ENCODE data around the gene TRAPPC14.

Gene TRAPPC14

GRCh38 chr7:100171840-100172239, 13.3 kb upstream of the TRAPPC14 start:
- no peak for DNase-seq

- DNase-seq: no peak
These were observed 12.7 kb upstream of the TRAPPC14 start for GRCh38 chr7:100171087-100171681.

GRCh38 chr7:100170101-100170897, 11.8 kb upstream of the TRAPPC14 start:
- no peak for DNase-seq

GRCh38 chr7:100169147-100169850, 10.8 kb upstream of the TRAPPC14 start:
- DNase-seq: no peak

GRCh38 chr7:100167912-100168323, 9.4 kb upstream of the TRAPPC14 start:
- no peak for DNase-seq

GRCh38 chr7:100166970-100167911, 8.7 kb upstream of the TRAPPC14 start:
- DNase-seq: no peak

- no peak for DNase-seq
These were observed 7.9 kb upstream of the TRAPPC14 start for GRCh38 chr7:100166317-100166940.

- no peak for DNase-seq
These were observed 5.3 kb upstream of the TRAPPC14 start for GRCh38 chr7:100163871-100164270.

GRCh38 chr7:100163006-100163531, 4.5 kb upstream of the TRAPPC14 start:
- peak; percentile 10 for DNase-seq

GRCh38 chr7:100160067-100160466, 1.5 kb upstream of the TRAPPC14 start:
- no peak for DNase-seq

GRCh38 chr7:100159099-100159623, 638 bp upstream of the TRAPPC14 start:
- DNase-seq: no peak

GRCh38 chr7:100157334-100158228, 942 bp downstream of the TRAPPC14 start:
- peak; percentile 6 for DNase-seq

GRCh38 chr7:100157069-100157333, 1.5 kb downstream of the TRAPPC14 start:
- no peak for DNase-seq

- no peak for DNase-seq
These were observed 2.0 kb downstream of the TRAPPC14 start for GRCh38 chr7:100156331-100157068.

GRCh38 chr7:100155553-100156317, 2.8 kb downstream of the TRAPPC14 start:
- DNase-seq: no peak

GRCh38 chr7:100154651-100155491, 3.7 kb downstream of the TRAPPC14 start:
- no peak for DNase-seq

- no peak for DNase-seq
These were observed 4.6 kb downstream of the TRAPPC14 start for GRCh38 chr7:100153708-100154535.

Data from DMS79 (cell line).